Measurements from ENCODE around the gene TUBB.
"Not testable (repeated sequence)": the region's sequence is repeated elsewhere in the genome, so short reads cannot be mapped to it uniquely, and the experiment has no call there.

Gene TUBB

DNA sequence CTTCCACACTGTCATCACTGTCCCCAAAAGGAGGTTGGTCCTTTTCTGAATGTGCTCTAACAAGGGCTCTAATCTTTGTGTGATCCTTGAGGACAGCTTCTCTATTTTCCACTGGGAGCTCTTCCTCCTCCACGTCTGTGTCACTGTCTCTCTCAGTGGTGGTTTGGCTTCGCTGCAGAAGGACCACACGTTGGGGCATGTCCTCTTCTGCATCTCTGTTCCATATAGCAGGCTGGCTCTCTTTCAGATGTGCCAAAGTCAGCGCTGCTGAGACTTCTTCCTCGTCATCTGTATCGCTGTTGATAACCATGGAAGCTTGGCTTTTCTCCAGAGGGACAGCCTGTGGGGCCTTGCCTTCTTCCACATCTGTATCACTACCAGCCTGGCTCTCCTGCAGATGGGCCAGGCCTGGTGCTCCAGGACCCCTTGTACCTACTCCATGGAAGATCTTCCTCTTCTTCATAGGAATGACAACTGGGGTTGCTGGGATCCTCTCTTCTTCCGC, 7.7 kb upstream of the TUBB start:
- peak overlapping the region in 4 of 21 experiments; percentile 19 to 26 (median 22) for H3K27ac ChIP-seq
- no peak overlapping the region for H3K4me3 ChIP-seq

DNA sequence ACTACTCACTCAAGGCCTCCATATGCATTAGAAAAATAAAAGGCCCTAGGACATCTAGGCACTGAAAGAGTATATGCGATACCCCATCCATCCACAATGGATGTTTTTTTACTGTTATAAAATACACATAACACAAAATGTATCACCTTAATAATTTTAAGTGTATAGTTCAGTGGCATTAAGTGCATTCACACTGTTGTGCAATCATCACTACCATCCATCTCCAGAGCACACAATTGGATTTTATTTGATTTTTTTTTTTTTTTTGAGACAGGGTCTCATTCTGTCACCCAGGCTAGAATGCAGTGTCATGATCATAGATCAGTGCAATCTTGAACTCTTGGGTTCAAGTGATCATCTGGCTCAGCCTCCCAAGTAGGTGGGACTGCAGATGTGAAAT, 5.9 kb upstream of the TUBB start:
- H3K4me3 ChIP-seq = no peak overlapping the region
- no peak overlapping the region for H3K27ac ChIP-seq

DNA sequence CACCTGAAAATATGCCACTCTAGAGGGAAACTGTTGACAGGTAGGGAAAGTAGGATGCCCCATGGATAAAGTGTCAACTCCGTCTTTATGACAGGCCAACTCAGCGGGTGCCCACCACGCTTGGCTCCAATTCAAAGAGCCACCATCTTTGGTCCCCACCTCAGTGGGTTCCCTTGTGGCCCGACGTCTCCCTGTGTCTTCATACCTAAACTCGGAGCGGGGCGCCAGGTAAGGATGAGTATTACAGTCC, 3.3 kb upstream of the TUBB start:
- Histone ChIP-seq H3K4me3 (peak overlapping the region; percentile 54 to 63 (median 59)), H3K27ac (peak overlapping the region in 20 of 21 experiments; percentile 70 to 93 (median 86))

DNA sequence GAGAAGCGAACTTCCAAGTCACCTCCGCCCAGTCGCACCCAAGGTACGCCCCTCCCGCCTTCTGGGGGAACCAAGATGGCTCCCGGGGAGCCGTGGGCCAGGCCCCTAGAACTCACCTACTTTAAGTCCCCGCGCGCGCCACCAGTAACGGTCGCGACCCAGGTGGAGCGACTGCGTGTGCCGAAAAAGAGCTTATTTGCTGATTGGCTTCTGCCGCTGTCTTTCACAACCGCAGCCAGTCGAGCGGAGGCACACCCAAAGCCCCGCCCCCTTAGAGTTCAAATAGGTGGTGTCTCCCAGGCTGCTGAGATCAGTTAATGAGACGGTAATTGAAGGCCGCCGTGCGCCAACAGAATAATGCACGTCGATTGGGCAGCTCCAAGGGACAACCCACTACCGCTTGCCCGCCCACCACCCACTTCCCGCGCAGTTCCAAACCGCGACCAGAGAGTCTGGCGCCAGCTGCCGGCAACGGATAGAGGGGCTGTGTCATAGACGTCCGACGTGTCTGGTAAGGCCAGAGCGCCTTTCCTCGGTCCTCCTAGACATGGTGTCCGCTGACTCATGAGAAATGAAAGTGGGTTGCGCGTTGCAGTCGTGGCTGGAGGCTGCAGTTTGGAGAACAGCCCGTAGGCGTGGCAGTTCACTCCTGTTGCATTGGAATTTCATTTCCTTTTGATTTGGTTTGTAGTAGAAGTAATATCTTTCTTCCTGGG, 2.9 kb upstream of the TUBB start, which contains the start of gene MDC1:
MDC1 (minus strand) TSS at position 153 of the 716 bp plus-strand sequence. CDS start 2,106 bp downstream, outside the sequence.
- H3K27ac ChIP-seq = peak within 1 kb of the TSS in 20 of 21 experiments; percentile 77 to 96 (median 87)
- H3K4me3 ChIP-seq = peak within 1 kb of the TSS; percentile 54 to 63 (median 59)

DNA sequence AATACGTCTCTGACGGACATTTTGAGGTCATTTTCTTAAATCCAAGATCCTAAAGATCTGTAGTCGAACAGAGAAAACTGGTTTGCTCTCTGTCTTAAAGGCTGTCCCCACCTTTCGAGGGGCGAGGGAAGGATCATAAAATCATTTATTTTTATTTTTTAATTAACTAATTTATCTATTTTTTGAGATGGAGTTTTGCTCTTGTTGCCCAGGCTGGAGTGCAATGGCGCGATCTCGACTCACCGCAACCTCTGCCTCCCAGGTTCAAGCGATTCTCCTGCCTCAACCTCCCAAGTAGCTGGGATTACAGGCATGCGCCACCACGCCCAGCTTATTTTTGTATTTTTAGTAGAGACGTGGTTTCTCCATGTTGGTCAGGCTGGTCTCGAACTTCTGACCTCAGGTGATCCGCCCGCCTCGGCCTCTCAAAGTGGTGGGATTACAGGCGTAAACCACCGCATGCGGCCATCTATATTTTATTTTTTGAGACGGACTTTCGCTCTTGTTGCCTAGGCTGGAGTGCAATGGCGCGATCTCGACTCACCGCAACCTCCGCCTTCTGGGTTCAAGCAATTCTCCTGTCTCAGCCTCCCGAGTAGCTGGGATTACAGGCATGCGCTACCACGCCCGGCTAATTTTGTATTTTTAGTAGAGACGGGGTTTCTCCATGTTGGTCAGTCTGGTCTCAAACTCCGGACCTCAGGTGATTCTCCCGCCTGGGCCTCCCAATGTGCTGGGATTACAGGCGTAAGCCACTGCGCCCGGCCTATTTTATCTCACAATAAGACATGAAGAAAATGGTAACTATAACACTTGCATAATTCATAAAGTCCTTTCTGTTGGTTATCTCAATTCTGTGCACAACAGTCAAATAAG, 2.1 kb upstream of the TUBB start:
- Histone ChIP-seq H3K27ac (peak overlapping the region in 20 of 21 experiments; percentile 4 to 98 (median 84)), H3K4me3 (peak overlapping the region; percentile 17 to 63 (median 59))

DNA sequence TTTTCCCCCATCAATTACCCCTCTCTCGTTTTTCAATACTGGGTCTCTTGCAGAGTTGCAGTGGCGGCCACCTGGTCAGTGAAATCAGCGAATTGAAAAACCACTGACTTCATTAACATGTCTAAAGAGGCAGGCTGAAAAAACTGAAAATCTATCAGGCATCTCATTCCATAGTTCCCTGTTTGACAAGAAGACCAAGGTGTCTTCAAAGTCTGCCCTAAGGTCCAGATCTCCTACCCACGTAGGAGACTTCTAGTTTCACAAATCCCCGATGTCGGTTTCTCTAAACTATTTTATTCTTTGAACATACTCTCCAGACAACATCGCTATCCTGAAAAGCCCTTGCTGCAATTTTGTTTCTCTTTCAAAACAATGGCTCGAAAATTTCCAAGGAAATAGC, 796 bp upstream of the TUBB start:
- peak overlapping the region in 20 of 21 experiments; percentile 71 to 99 (median 94) for H3K27ac ChIP-seq
- H3K4me3 ChIP-seq = peak overlapping the region; percentile 70 to 91 (median 81)

DNA sequence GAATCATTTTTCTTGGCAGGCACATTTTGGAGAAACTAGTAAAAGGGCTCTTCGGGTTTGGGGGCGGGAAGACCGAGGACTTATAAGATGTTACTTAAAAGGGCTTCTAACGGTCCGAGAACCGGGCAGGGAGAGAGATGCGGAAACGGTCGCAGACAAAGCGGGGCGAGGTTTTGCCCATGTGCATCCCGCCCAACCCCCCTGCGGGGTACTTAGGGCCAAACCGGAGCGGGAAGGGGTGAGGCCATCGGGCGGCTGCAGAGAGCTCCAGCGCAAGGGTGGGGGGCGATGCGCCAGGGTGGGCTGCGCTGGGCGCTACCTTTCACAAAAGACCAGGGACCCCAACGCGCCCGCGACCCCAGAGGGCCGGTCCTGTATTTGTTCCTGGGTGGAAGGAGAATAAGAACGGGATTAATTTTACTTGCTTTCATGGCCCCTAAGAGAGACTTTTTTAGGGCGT, 616 bp downstream of the TUBB start:
- peak overlapping the region; percentile 71 to 99 (median 95) for H3K27ac ChIP-seq
- peak overlapping the region; percentile 70 to 91 (median 81) for H3K4me3 ChIP-seq

DNA sequence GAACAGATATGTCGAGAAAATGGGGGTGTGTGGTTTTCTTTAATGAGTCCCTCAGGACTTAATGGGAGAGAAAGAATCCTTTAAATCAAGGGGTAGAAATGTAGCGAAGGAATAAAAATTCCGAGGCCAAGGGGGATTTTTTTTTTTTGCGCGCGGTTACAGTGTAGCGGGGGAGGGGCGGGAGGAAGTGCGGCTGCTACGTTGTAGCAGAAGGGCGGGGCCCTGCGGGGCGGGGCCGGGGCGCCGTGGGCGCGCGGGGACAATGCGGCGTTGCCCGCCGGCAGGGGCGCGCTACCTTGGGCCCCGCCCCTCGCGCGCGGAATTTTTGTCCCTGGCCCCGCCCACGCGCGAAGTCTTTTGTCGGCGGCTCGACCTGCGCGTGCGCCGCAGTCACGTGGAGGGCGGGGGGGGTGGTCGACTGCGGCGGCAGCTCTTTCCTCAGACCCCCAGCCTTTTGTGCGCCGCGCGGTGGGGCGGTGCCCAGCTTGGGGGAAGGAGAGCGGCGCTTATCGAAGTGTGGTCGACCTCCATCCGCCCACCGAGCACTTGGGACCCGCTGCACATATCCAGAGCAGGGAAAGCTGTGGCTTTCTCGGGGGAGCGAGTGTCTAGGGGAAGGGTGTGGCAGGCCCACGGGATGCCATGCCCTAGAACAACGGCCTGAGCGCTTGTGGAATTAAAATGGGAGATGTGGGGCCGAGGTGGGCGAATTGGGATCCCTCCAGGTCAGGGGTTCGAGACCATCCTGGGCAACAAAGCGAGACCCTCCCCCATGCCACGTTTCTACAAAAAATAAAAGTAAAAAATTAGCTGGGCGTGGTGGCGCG, 1.3 kb downstream of the TUBB start:
- Histone ChIP-seq H3K4me3 (peak overlapping the region; percentile 70 to 91 (median 81)), H3K27ac (peak overlapping the region; percentile 71 to 99 (median 95))

DNA sequence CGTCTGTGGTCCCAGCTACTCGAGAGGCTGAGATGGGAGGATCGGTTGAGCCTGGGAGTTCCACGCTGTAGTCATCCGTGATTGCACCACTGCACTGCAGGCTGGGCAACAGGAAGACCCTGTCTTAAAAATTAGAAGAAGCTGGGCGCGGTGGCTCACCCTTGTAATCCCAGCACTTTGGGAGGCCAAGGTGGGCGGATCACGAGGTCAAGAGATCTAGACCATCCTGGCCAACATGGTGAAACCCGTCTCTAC, 1.8 kb downstream of the TUBB start:
- Histone ChIP-seq H3K4me3 (peak overlapping the region; percentile 70 to 91 (median 81)), H3K27ac (peak overlapping the region; percentile 31 to 99 (median 95))

DNA sequence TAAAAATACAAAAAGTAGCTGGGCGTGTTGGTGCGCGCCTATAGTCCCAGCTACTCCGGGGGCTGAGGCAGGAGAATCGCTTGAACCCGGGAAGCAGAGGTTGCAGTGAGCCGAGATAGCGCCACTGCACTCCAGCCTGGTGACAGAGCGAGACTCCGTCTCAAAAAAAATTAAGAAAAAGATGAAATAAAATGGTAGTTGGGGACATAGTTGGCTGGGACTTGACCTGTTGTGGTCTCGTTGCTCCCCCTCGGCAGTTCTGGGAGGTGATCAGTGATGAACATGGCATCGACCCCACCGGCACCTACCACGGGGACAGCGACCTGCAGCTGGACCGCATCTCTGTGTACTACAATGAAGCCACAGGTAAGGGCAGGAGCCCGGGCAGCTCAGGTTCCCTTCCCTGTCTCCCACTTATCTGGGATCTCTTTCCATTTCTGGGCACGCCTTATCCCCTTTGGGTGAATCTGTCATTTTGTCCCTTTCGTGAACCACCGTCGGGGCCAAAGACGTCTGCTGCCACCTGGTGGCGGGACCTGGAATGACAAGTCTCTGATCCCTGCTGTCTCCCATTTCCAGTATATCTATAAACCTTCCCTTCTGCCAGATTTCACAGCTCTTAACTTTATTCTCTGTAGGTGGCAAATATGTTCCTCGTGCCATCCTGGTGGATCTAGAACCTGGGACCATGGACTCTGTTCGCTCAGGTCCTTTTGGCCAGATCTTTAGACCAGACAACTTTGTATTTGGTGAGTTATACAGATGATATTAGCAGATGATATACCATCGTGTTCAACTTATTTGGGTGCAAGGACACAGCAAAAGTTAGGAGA, 2.3 kb downstream of the TUBB start:
- Histone ChIP-seq H3K4me3 (peak overlapping the region; percentile 70 to 91 (median 81)), H3K27ac (peak overlapping the region in 20 of 21 experiments; percentile 31 to 99 (median 95))

DNA sequence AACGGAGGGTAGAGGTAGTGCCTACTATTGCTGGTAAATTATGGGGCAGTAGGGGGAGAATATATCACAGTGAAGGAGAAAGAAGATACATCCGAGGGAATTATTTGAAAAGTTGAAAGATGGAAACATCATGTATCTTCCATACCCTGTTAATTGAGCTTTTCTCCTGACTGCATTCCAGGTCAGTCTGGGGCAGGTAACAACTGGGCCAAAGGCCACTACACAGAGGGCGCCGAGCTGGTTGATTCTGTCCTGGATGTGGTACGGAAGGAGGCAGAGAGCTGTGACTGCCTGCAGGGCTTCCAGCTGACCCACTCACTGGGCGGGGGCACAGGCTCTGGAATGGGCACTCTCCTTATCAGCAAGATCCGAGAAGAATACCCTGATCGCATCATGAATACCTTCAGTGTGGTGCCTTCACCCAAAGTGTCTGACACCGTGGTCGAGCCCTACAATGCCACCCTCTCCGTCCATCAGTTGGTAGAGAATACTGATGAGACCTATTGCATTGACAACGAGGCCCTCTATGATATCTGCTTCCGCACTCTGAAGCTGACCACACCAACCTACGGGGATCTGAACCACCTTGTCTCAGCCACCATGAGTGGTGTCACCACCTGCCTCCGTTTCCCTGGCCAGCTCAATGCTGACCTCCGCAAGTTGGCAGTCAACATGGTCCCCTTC, 3.1 kb downstream of the TUBB start:
- Histone ChIP-seq H3K27ac (peak overlapping the region in 5 of 21 experiments; percentile 11 to 99 (median 19)), H3K4me3 (peak overlapping the region in 1 of 7 experiments; percentile 91)

DNA sequence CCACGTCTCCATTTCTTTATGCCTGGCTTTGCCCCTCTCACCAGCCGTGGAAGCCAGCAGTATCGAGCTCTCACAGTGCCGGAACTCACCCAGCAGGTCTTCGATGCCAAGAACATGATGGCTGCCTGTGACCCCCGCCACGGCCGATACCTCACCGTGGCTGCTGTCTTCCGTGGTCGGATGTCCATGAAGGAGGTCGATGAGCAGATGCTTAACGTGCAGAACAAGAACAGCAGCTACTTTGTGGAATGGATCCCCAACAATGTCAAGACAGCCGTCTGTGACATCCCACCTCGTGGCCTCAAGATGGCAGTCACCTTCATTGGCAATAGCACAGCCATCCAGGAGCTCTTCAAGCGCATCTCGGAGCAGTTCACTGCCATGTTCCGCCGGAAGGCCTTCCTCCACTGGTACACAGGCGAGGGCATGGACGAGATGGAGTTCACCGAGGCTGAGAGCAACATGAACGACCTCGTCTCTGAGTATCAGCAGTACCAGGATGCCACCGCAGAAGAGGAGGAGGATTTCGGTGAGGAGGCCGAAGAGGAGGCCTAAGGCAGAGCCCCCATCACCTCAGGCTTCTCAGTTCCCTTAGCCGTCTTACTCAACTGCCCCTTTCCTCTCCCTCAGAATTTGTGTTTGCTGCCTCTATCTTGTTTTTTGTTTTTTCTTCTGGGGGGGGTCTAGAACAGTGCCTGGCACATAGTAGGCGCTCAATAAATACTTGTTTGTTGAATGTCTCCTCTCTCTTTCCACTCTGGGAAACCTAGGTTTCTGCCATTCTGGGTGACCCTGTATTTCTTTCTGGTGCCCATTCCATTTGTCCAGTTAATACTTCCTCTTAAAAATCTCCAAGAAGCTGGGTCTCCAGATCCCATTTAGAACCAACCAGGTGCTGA, 3.9 kb downstream of the TUBB start:
- not testable (repeated sequence) for H3K4me3 ChIP-seq

GRCh38 chr6:30724906-30725667, 4.9 kb downstream of the TUBB start:
- no peak overlapping the region for H3K4me3 ChIP-seq

More for the DNA sequence above, 3.9 kb downstream of the TUBB start:
- peak overlapping the region in 4 of 21 experiments; percentile 13 to 42 (median 18) for H3K27ac ChIP-seq

GRCh38 chr6:30725713-30726505, 5.8 kb downstream of the TUBB start:
- peak overlapping the region in 2 of 21 experiments; percentile 8 to 24 for H3K27ac ChIP-seq
- no peak overlapping the region for H3K4me3 ChIP-seq

More at GRCh38 chr6:30724906-30725667, 4.9 kb downstream of the TUBB start:
- peak overlapping the region in 2 of 21 experiments; percentile 34 to 38 for H3K27ac ChIP-seq
